GM23338 (cell line): Measurements from ENCODE around the gene ARHGAP4. TPM values are rescaled to one million over a fixed set of nuclear protein-coding genes. Genes with fewer than 3 reads are reported as not detected.
A peak's percentile ranks its signal among the peaks of the same experiment; 100 is the strongest.

Experiments used
- ATAC-seq: fragments of 200-7000 bp; cut with Tn5 transposase; 3 replicates; pipeline ENCODE4 v1.9.1; 2020
- DNase-seq: peaks from one replicate; pipeline ENCODE4 v3.0.0-alpha.2; 2015; ENCODE audit warnings: low spot score
- H2AFZ ChIP-seq: fragments of 200-600 bp; sonication (generic); 2 replicates; pipeline ENCODE4 v1.8.0; 2016; ENCODE audit warnings: antibody characterized with exemption, mild to moderate bottlenecking, moderate library complexity
- H3F3A ChIP-seq: fragments of 200-600 bp; sonication (generic); replicated peaks from 2 replicates; pipeline ENCODE4 v1.8.0; 2017; ENCODE audit warnings: antibody characterized with exemption, mixed run types, low read depth
- H3K27ac ChIP-seq: fragments of 200-600 bp; sonication (generic); 2 replicates; pipeline ENCODE4 v1.6.1; 2016; ENCODE audit warnings: low read depth
- H3K27me3 ChIP-seq: fragments of 200-600 bp; sonication (generic); 2 replicates; pipeline ENCODE4 v1.8.0; 2016; ENCODE audit warnings: mild to moderate bottlenecking, mixed run types, moderate library complexity; ENCODE audit not compliant: insufficient read depth
- H3K36me3 ChIP-seq: fragments of 200-600 bp; sonication (generic); 2 replicates; pipeline ENCODE4 v1.8.0; 2016; ENCODE audit warnings: mild to moderate bottlenecking; ENCODE audit not compliant: insufficient read depth
- H3K4me1 ChIP-seq: fragments of 200-600 bp; sonication (generic); 2 replicates; pipeline ENCODE4 v1.8.0; 2016; ENCODE audit warnings: mild to moderate bottlenecking, moderate library complexity; ENCODE audit not compliant: insufficient read depth
- H3K4me2 ChIP-seq: fragments of 200-600 bp; sonication (generic); 2 replicates; pipeline ENCODE4 v1.7.1; 2017; ENCODE audit warnings: mixed run types
- H3K4me3 ChIP-seq: fragments of 200-600 bp; sonication (generic); 2 replicates; pipeline ENCODE4 v1.6.1; 2016; ENCODE audit warnings: mixed run types
- H3K79me2 ChIP-seq: fragments of 200-600 bp; sonication (generic); replicated peaks from 2 replicates; pipeline ENCODE4 v1.8.0; 2017; ENCODE audit warnings: mild to moderate bottlenecking; ENCODE audit not compliant: insufficient read depth
- H3K9me2 ChIP-seq: fragments of 200-600 bp; sonication (generic); 2 replicates; pipeline ENCODE4 v1.8.0; 2017; ENCODE audit not compliant: insufficient read depth
- H4K20me1 ChIP-seq: fragments of 200-600 bp; sonication (generic); replicated peaks from 2 replicates; pipeline ENCODE4 v1.8.0; 2017; ENCODE audit warnings: mild to moderate bottlenecking; ENCODE audit not compliant: insufficient read depth
- H3K27ac Mint-ChIP-seq: 2 replicates; pipeline ENCODE4 v1.8.0; 2020; ENCODE audit warnings: inconsistent platforms, mild to moderate bottlenecking, moderate library complexity, mixed read lengths
- H3K27me3 Mint-ChIP-seq: 3 replicates; pipeline ENCODE4 v1.8.0; 2022; ENCODE audit warnings: low read depth, mild to moderate bottlenecking, moderate library complexity, mixed read lengths, inconsistent platforms; ENCODE audit not compliant: insufficient read depth, poor library complexity
- H3K36me3 Mint-ChIP-seq: 3 replicates; pipeline ENCODE4 v1.8.0; 2021; ENCODE audit warnings: low read depth, mild to moderate bottlenecking, inconsistent platforms, moderate library complexity, mixed read lengths
- H3K4me1 Mint-ChIP-seq: 3 replicates; pipeline ENCODE4 v1.8.0; 2020; ENCODE audit warnings: mild to moderate bottlenecking, inconsistent platforms, mixed read lengths
- H3K4me3 Mint-ChIP-seq: 3 replicates; pipeline ENCODE4 v1.8.0; 2021; ENCODE audit warnings: moderate library complexity, mild to moderate bottlenecking, inconsistent platforms, mixed read lengths
- H3K9me3 Mint-ChIP-seq: 3 replicates; pipeline ENCODE4 v1.8.0; 2020; ENCODE audit warnings: moderate library complexity, mild to moderate bottlenecking, inconsistent platforms, mixed read lengths
- CREB1 ChIP-seq: fragments of 250-450 bp; sonication (Bioruptor Pico); IDR thresholded peaks from 2 replicates; pipeline ENCODE4 v1.5.0; 2020; ENCODE audit warnings: low read depth, mild to moderate bottlenecking, moderate library complexity
- CTCF ChIP-seq, 2 experiments: fragments of 200-600 bp in 1 of 2; sonication (generic) in 1 of 2; conservative IDR thresholded peaks; 2 replicates each; pipeline versions ENCODE4 v1.5.1 to v1.6.1; 2016 to 2017; ENCODE audit warnings: antibody characterized with exemption in 2 of 2, low read depth in 2 of 2, mild to moderate bottlenecking in 2 of 2, moderate library complexity in 1 of 2
- ETS1 ChIP-seq: IDR thresholded peaks from 2 replicates; pipeline ENCODE4 v1.6.1; 2016; ENCODE audit warnings: antibody characterized with exemption
- EZH2 ChIP-seq: fragments of 200-600 bp; sonication (generic); IDR thresholded peaks from one replicate; pipeline ENCODE4 v1.8.0; 2017; ENCODE audit warnings: antibody characterized with exemption, mild to moderate bottlenecking, low read depth; ENCODE audit not compliant: unreplicated experiment
- EZH2phosphoT487 ChIP-seq: fragments of 200-600 bp; sonication (generic); IDR thresholded peaks from one replicate; pipeline ENCODE4 v1.8.1; 2018; ENCODE audit warnings: antibody characterized with exemption; ENCODE audit not compliant: unreplicated experiment
- JUNB ChIP-seq: IDR thresholded peaks from one replicate; pipeline ENCODE4 v1.6.1; 2016; ENCODE audit warnings: antibody characterized with exemption; ENCODE audit not compliant: unreplicated experiment
- STAT1 ChIP-seq: IDR thresholded peaks from one replicate; pipeline ENCODE4 v1.6.1; 2016; ENCODE audit warnings: antibody characterized with exemption; ENCODE audit not compliant: unreplicated experiment
- ZNF114 ChIP-seq: fragments of 250-450 bp; sonication (Bioruptor Pico); IDR thresholded peaks from 2 replicates; pipeline ENCODE4 v1.5.0; 2020; ENCODE audit warnings: mild to moderate bottlenecking, moderate library complexity
- ZNF331 ChIP-seq: fragments of 250-450 bp; sonication (Bioruptor Pico); IDR thresholded peaks from 2 replicates; pipeline ENCODE4 v1.5.0; 2020; ENCODE audit warnings: low read depth, mild to moderate bottlenecking, moderate library complexity
- polyA plus RNA-seq: library from polyadenylated mRNA; unstranded; fragments of >200 nt; fragmentation: Nextera tagmentation; extraction: Ambion mirVana; gene quantifications from 2 replicates; pipeline ENCODE4 v1.2.1, GENCODE V29; 2016
- total RNA-seq: library from RNA; depleted of rRNA; stranded (reverse); fragments of >200 nt; shearing (Covaris generic); gene quantifications from 2 replicates; pipeline ENCODE4 v1.2.3, GENCODE V29; 2014
- TF ChIP-seq, protein P1 (sequence below): fragments of 250-450 bp; sonication (Bioruptor Pico); IDR thresholded peaks from 2 replicates; pipeline ENCODE4 v1.5.0; 2020; ENCODE audit warnings: mild to moderate bottlenecking, moderate library complexity

The ARHGAP4 gene
- total and polyA plus RNA-seq, 2 experiments from 2014 or later, result 21.5 to 59.5 TPM

DNA sequence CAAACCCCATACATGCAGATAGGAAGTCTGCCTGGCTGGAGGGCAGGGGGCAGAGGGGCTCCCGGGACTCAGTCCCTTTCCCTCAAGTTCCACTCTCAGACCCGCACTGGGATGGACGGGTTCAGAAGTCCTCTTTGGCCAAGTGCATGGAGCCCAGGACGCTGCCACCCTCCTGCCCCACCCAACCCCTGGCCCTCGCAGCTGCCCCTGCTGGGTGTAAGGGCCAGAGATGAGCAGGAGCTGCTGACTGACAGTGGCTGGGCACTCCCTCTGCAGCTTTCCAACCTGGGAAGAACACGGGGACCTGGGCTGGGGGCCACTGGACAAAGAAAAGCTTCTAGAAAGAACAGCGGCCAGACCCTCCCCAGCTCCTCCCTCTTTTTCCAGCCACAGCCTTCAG lies 43.5 kb downstream of the ARHGAP4 start:
- H3F3A ChIP-seq, result no peaks in the 10 kb centered on the region
- Mint-ChIP-seq H3K4me3 (peak overlapping the region; percentile 17; the same call in 1 of the 3 replicates), H3K27ac (no peak overlapping the region), H3K4me1 (peaks cover 45% of the 10 kb centered on the region), H3K36me3 (no peaks in the 10 kb centered on the region; the same call in 2 of the 3 replicates), H3K9me3 (no peaks in the 10 kb centered on the region), H3K27me3 (peaks cover 12% of the 10 kb centered on the region)
- H3K36me3 ChIP-seq, result no peaks in the 10 kb centered on the region
- H4K20me1 ChIP-seq, result no peaks in the 10 kb centered on the region
- no peak for DNase-seq
- ATAC-seq, result no peak
- no peak overlapping the region for H2AFZ ChIP-seq
- H3K79me2 ChIP-seq, result no peaks in the 10 kb centered on the region
- H3K9me2 ChIP-seq, result no peaks in the 10 kb centered on the region
- peaks cover 27% of the 10 kb centered on the region; the same call in 1 of the 2 replicates for H3K4me1 ChIP-seq
- no peak for TF ChIP-seq STAT1
- no peak for TF ChIP-seq ZNF331 (CRISPR knock-in tag)
- TF ChIP-seq EZH2phosphoT487, result no peak
- no peak for TF ChIP-seq EZH2
- no peak for TF ChIP-seq ETS1
- no peaks in the 10 kb centered on the region; the same call in 1 of the 2 replicates for H3K27me3 ChIP-seq
- no peak overlapping the region for H3K27ac ChIP-seq
- peak overlapping the region; percentile 60; the same call in 1 of the 2 replicates for H3K4me2 ChIP-seq
- no peak overlapping the region for H3K4me3 ChIP-seq

- no peaks in the 10 kb centered on the region for H3K79me2 ChIP-seq
- H3K36me3 Mint-ChIP-seq, result no peaks in the 10 kb centered on the region; the same call in 2 of the 3 replicates
- H3K36me3 ChIP-seq, result no peaks in the 10 kb centered on the region
- H4K20me1 ChIP-seq, result no peaks in the 10 kb centered on the region
- H3K27me3 ChIP-seq, result no peaks in the 10 kb centered on the region; the same call in 1 of the 2 replicates
- H3K4me2 ChIP-seq, result no peak overlapping the region
- H3K27me3 Mint-ChIP-seq, result peaks cover 14% of the 10 kb centered on the region
- peak overlapping the region; percentile 17; the same call in 1 of the 3 replicates for H3K4me3 Mint-ChIP-seq
- no peak overlapping the region for H3K4me3 ChIP-seq
- H3K9me2 ChIP-seq, result no peaks in the 10 kb centered on the region
- DNase-seq, result no peak
- H3K27ac Mint-ChIP-seq, result no peak overlapping the region
- peaks cover 46% of the 10 kb centered on the region for H3K4me1 Mint-ChIP-seq
- no peak for TF ChIP-seq EZH2
- TF ChIP-seq CREB1 (CRISPR knock-in tag), result no peak
- TF ChIP-seq ZNF114, result no peak
- no peak for TF ChIP-seq CTCF (conservative IDR thresholded peaks at IDR 0.05; ENCODE audit: low read depth in 2 of 2)
- no peak for TF ChIP-seq STAT1
- TF ChIP-seq, protein P1, sequence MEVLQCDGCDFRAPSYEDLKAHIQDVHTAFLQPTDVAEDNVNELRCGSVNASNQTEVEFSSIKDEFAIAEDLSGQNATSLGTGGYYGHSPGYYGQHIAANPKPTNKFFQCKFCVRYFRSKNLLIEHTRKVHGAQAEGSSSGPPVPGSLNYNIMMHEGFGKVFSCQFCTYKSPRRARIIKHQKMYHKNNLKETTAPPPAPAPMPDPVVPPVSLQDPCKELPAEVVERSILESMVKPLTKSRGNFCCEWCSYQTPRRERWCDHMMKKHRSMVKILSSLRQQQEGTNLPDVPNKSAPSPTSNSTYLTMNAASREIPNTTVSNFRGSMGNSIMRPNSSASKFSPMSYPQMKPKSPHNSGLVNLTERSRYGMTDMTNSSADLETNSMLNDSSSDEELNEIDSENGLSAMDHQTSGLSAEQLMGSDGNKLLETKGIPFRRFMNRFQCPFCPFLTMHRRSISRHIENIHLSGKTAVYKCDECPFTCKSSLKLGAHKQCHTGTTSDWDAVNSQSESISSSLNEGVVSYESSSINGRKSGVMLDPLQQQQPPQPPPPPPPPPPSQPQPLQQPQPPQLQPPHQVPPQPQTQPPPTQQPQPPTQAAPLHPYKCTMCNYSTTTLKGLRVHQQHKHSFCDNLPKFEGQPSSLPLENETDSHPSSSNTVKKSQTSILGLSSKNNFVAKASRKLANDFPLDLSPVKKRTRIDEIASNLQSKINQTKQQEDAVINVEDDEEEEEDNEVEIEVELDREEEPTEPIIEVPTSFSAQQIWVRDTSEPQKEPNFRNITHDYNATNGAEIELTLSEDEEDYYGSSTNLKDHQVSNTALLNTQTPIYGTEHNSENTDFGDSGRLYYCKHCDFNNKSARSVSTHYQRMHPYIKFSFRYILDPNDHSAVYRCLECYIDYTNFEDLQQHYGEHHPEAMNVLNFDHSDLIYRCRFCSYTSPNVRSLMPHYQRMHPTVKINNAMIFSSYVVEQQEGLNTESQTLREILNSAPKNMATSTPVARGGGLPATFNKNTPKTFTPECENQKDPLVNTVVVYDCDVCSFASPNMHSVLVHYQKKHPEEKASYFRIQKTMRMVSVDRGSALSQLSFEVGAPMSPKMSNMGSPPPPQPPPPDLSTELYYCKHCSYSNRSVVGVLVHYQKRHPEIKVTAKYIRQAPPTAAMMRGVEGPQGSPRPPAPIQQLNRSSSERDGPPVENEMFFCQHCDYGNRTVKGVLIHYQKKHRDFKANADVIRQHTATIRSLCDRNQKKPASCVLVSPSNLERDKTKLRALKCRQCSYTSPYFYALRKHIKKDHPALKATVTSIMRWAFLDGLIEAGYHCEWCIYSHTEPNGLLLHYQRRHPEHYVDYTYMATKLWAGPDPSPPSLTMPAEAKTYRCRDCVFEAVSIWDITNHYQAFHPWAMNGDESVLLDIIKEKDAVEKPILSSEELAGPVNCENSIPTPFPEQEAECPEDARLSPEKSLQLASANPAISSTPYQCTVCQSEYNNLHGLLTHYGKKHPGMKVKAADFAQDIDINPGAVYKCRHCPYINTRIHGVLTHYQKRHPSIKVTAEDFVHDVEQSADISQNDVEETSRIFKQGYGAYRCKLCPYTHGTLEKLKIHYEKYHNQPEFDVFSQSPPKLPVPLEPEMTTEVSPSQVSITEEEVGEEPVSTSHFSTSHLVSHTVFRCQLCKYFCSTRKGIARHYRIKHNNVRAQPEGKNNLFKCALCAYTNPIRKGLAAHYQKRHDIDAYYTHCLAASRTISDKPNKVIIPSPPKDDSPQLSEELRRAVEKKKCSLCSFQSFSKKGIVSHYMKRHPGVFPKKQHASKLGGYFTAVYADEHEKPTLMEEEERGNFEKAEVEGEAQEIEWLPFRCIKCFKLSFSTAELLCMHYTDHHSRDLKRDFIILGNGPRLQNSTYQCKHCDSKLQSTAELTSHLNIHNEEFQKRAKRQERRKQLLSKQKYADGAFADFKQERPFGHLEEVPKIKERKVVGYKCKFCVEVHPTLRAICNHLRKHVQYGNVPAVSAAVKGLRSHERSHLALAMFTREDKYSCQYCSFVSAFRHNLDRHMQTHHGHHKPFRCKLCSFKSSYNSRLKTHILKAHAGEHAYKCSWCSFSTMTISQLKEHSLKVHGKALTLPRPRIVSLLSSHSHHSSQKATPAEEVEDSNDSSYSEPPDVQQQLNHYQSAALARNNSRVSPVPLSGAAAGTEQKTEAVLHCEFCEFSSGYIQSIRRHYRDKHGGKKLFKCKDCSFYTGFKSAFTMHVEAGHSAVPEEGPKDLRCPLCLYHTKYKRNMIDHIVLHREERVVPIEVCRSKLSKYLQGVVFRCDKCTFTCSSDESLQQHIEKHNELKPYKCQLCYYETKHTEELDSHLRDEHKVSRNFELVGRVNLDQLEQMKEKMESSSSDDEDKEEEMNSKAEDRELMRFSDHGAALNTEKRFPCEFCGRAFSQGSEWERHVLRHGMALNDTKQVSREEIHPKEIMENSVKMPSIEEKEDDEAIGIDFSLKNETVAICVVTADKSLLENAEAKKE (CRISPR knock-in tag), result no peak
- no peak for TF ChIP-seq JUNB
- H3F3A ChIP-seq, result no peaks in the 10 kb centered on the region
- H3K27ac ChIP-seq, result no peak overlapping the region
- no peaks in the 10 kb centered on the region for H3K9me3 Mint-ChIP-seq
- ATAC-seq, result no peak
- H2AFZ ChIP-seq, result no peak overlapping the region
- peaks cover 27% of the 10 kb centered on the region; the same call in 1 of the 2 replicates for H3K4me1 ChIP-seq
Measured at GRCh38 chrX:153882086-153882498, 44.0 kb downstream of the ARHGAP4 start.
